ENCODE data around the gene PTK6. TPM values are rescaled to one million over a fixed set of nuclear protein-coding genes. Genes with fewer than 3 reads are reported as not detected.
"Not testable (repeated sequence)": the region's sequence is repeated elsewhere in the genome, so short reads cannot be mapped to it uniquely, and the experiment has no call there.

The PTK6 gene
- total RNA-seq, 1 donor from 2014 or later, result 2.1 TPM

- DNase-seq (ENCODE audit: low read depth), result no peak
Observed at GRCh38 chr20:63483834-63484233, 53.3 kb downstream of the PTK6 start.

GRCh38 chr20:63482021-63482587 is 55.1 kb downstream of the PTK6 start:
- DNase-seq (ENCODE audit: low read depth), result no peak

GRCh38 chr20:63481503-63481902 is 55.7 kb downstream of the PTK6 start:
- no peak for DNase-seq (ENCODE audit: low read depth)

- not testable (repeated sequence) for DNase-seq (ENCODE audit: low read depth)
Observed at GRCh38 chr20:63479695-63480419, 57.3 kb downstream of the PTK6 start.

GRCh38 chr20:63478346-63479302 is 58.6 kb downstream of the PTK6 start:
- DNase-seq (ENCODE audit: low read depth), result no peak

Other genes starting within 250 kb of the PTK6 start
- 0.05 and 0.21 TPM in 2 replicates for gene COL20A1, start 244.2 kb downstream of the PTK6 start, total RNA-seq
- not detected in 2 replicates for gene CHRNA4, start 176.0 kb downstream of the PTK6 start, total RNA-seq
- not detected in 2 replicates for gene KCNQ2, start 64.7 kb downstream of the PTK6 start, total RNA-seq
- gene EEF1A2, start 38.3 kb downstream of the PTK6 start, total RNA-seq, result 456 and 555 TPM in 2 replicates
- 230 and 275 TPM in 2 replicates for gene PPDPF, start 16.6 kb downstream of the PTK6 start, total RNA-seq
- gene SRMS, start 10.4 kb upstream of the PTK6 start, total RNA-seq, result not detected in 2 replicates
- gene FNDC11, start 16.8 kb upstream of the PTK6 start, total RNA-seq, result 0.75 TPM in 1 of 2 replicates, not detected in the other
- 15.5 and 17.9 TPM in 2 replicates for gene HELZ2, start 36.9 kb upstream of the PTK6 start, total RNA-seq
- gene GMEB2, start 89.7 kb upstream of the PTK6 start, total RNA-seq, result 12.4 and 14.3 TPM in 2 replicates
- gene STMN3, start 116.0 kb upstream of the PTK6 start, total RNA-seq, result 13.8 and 14.7 TPM in 2 replicates
- 12.2 and 16.6 TPM in 2 replicates for gene RTEL1, start 120.9 kb upstream of the PTK6 start, total RNA-seq
- 4.9 and 5.2 TPM in 2 replicates for gene TNFRSF6B, start 159.3 kb upstream of the PTK6 start, total RNA-seq
- gene ARFRP1, start 170.6 kb upstream of the PTK6 start, total RNA-seq, result 47.1 and 63.1 TPM in 2 replicates
- gene ZGPAT, start 170.7 kb upstream of the PTK6 start, total RNA-seq, result 21.4 and 33.2 TPM in 2 replicates
- gene LIME1, start 199.3 kb upstream of the PTK6 start, total RNA-seq, result 9.4 and 13.6 TPM in 2 replicates
- 96.8 and 104 TPM in 2 replicates for gene SLC2A4RG, start 202.4 kb upstream of the PTK6 start, total RNA-seq